ENCODE results near the gene ATP8A2. TPM values are rescaled to one million over a fixed set of nuclear protein-coding genes. Genes with fewer than 3 reads are reported as not detected.

Gene ATP8A2
- total RNA-seq, 1 donor: 0.72 TPM

GRCh38 chr13:25673711-25674110 lies 301.9 kb downstream of the ATP8A2 start:
- Histone ChIP-seq H3K79me2 (ENCODE audit: insufficient read depth, low read length) (no peaks in the 10 kb centered on the region), H3K4me1 (ENCODE audit: insufficient read depth, low read length) (no peaks in the 10 kb centered on the region), H3K4me2 (ENCODE audit: insufficient read depth, low read length) (no peak overlapping the region), H2AFZ (ENCODE audit: low read length) (no peak overlapping the region), H3K9me3 (ENCODE audit: low read depth, low read length) (no peaks in the 10 kb centered on the region), H3K36me3 (ENCODE audit: insufficient read depth, low read length) (no peaks in the 10 kb centered on the region), H3K4me3 (ENCODE audit: insufficient read depth, low read length) (no peak overlapping the region), H3K27me3 (ENCODE audit: insufficient read depth, low read length) (no peaks in the 10 kb centered on the region), H3K27ac (ENCODE audit: low read depth, low read length) (no peak overlapping the region), H4K20me1 (ENCODE audit: insufficient read depth, low read length) (no peaks in the 10 kb centered on the region)
- DNase-seq (ENCODE audit: insufficient read length, low spot score, missing footprints): no peak
- TF ChIP-seq, protein P1, sequence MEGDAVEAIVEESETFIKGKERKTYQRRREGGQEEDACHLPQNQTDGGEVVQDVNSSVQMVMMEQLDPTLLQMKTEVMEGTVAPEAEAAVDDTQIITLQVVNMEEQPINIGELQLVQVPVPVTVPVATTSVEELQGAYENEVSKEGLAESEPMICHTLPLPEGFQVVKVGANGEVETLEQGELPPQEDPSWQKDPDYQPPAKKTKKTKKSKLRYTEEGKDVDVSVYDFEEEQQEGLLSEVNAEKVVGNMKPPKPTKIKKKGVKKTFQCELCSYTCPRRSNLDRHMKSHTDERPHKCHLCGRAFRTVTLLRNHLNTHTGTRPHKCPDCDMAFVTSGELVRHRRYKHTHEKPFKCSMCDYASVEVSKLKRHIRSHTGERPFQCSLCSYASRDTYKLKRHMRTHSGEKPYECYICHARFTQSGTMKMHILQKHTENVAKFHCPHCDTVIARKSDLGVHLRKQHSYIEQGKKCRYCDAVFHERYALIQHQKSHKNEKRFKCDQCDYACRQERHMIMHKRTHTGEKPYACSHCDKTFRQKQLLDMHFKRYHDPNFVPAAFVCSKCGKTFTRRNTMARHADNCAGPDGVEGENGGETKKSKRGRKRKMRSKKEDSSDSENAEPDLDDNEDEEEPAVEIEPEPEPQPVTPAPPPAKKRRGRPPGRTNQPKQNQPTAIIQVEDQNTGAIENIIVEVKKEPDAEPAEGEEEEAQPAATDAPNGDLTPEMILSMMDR (IDR thresholded peaks at IDR 0.05; ENCODE audit: extremely low read depth, low read depth, low read length): no peak

- Histone ChIP-seq H3K4me2 (ENCODE audit: insufficient read depth, low read length) (no peak overlapping the region), H3K36me3 (ENCODE audit: insufficient read depth, low read length) (no peaks in the 10 kb centered on the region), H3K27ac (ENCODE audit: low read depth, low read length) (no peak overlapping the region), H3K4me3 (ENCODE audit: insufficient read depth, low read length) (no peak overlapping the region), H3K27me3 (ENCODE audit: insufficient read depth, low read length) (no peaks in the 10 kb centered on the region), H4K20me1 (ENCODE audit: insufficient read depth, low read length) (no peaks in the 10 kb centered on the region), H3K79me2 (ENCODE audit: insufficient read depth, low read length) (no peaks in the 10 kb centered on the region), H3K9me3 (ENCODE audit: low read depth, low read length) (no peaks in the 10 kb centered on the region), H2AFZ (ENCODE audit: low read length) (no peak overlapping the region), H3K4me1 (ENCODE audit: insufficient read depth, low read length) (no peaks in the 10 kb centered on the region)
- TF ChIP-seq, protein P1 (IDR thresholded peaks at IDR 0.05; ENCODE audit: extremely low read depth, low read depth, low read length): no peak
- DNase-seq (ENCODE audit: insufficient read length, low spot score, missing footprints): no peak
Observed at GRCh38 chr13:25674371-25674770, 302.6 kb downstream of the ATP8A2 start.

- no peaks in the 10 kb centered on the region for H3K9me3 ChIP-seq (ENCODE audit: low read depth, low read length)
- H3K36me3 ChIP-seq (ENCODE audit: insufficient read depth, low read length): no peaks in the 10 kb centered on the region
- H4K20me1 ChIP-seq (ENCODE audit: insufficient read depth, low read length): no peaks in the 10 kb centered on the region
- H3K4me3 ChIP-seq (ENCODE audit: insufficient read depth, low read length): no peak overlapping the region
- H3K4me2 ChIP-seq (ENCODE audit: insufficient read depth, low read length): no peak overlapping the region
- no peaks in the 10 kb centered on the region for H3K27me3 ChIP-seq (ENCODE audit: insufficient read depth, low read length)
- H3K4me1 ChIP-seq (ENCODE audit: insufficient read depth, low read length): no peaks in the 10 kb centered on the region
- no peaks in the 10 kb centered on the region for H3K79me2 ChIP-seq (ENCODE audit: insufficient read depth, low read length)
- no peak for DNase-seq (ENCODE audit: insufficient read length, low spot score, missing footprints)
- H2AFZ ChIP-seq (ENCODE audit: low read length): no peak overlapping the region
- no peak overlapping the region for H3K27ac ChIP-seq (ENCODE audit: low read depth, low read length)
- TF ChIP-seq, protein P1 (IDR thresholded peaks at IDR 0.05; ENCODE audit: extremely low read depth, low read depth, low read length): no peak
Observed at GRCh38 chr13:25675060-25675459, 303.3 kb downstream of the ATP8A2 start.

DNA sequence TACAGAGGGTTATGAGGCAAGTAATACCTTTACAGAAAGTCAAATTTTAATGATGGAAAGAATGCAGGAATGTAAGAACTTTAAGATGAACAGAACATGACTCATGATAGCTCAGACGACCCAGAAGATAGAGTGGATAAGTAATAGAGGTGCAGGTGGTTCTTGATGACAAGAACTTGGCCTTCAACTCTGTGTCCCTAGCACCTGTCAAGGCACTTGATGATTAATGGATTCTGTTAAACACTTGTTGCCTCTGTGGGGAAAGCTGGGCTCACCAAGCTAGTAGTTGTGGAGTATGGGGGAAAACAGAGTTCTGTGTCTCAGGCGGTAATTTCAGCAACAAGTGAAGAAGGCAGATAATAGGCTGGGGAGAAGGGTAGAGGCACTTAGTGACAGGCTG lies 306.2 kb downstream of the ATP8A2 start:
- no peak overlapping the region for H2AFZ ChIP-seq (ENCODE audit: low read length)
- H3K27ac ChIP-seq (ENCODE audit: low read depth, low read length): no peak overlapping the region
- no peak overlapping the region for H3K4me3 ChIP-seq (ENCODE audit: insufficient read depth, low read length)
- no peak for DNase-seq (ENCODE audit: insufficient read length, low spot score, missing footprints)
- H4K20me1 ChIP-seq (ENCODE audit: insufficient read depth, low read length): no peaks in the 10 kb centered on the region
- H3K4me1 ChIP-seq (ENCODE audit: insufficient read depth, low read length): no peaks in the 10 kb centered on the region
- no peaks in the 10 kb centered on the region for H3K27me3 ChIP-seq (ENCODE audit: insufficient read depth, low read length)
- H3K79me2 ChIP-seq (ENCODE audit: insufficient read depth, low read length): no peaks in the 10 kb centered on the region
- H3K36me3 ChIP-seq (ENCODE audit: insufficient read depth, low read length): no peaks in the 10 kb centered on the region
- no peak overlapping the region for H3K4me2 ChIP-seq (ENCODE audit: insufficient read depth, low read length)
- no peaks in the 10 kb centered on the region for H3K9me3 ChIP-seq (ENCODE audit: low read depth, low read length)
- TF ChIP-seq, protein P1 (IDR thresholded peaks at IDR 0.05; ENCODE audit: extremely low read depth, low read depth, low read length): no peak

All from osteoblast (primary cell).